Panc1 (cell line): ENCODE data around the gene CHCHD3.
"Not testable (repeated sequence)": the region's sequence is repeated elsewhere in the genome, so short reads cannot be mapped to it uniquely, and the experiment has no call there.

ENCODE experiments used
- POLR2AphosphoS5 ChIP-seq: IDR thresholded peaks from 2 replicates; pipeline ENCODE4 v1.6.1; 2012; ENCODE audit warnings: mild to moderate bottlenecking, low read depth, low read length, moderate library complexity
- TF ChIP-seq, protein P1 (sequence below): fragments of 450-650 bp; IDR thresholded peaks from 2 replicates; pipeline ENCODE4 v1.5.1; 2017; ENCODE audit warnings: mild to moderate bottlenecking
- TF ChIP-seq, protein P2 (sequence below), 2 experiments: IDR thresholded peaks; 2 replicates each; pipeline ENCODE4 v1.6.1; 2011 to 2012; ENCODE audit warnings: low read depth in 2 of 2, control low read depth in 1 of 2, low read length in 1 of 2, mild to moderate bottlenecking in 1 of 2, moderate library complexity in 1 of 2; ENCODE audit not compliant: insufficient read depth in 1 of 2

DNA sequence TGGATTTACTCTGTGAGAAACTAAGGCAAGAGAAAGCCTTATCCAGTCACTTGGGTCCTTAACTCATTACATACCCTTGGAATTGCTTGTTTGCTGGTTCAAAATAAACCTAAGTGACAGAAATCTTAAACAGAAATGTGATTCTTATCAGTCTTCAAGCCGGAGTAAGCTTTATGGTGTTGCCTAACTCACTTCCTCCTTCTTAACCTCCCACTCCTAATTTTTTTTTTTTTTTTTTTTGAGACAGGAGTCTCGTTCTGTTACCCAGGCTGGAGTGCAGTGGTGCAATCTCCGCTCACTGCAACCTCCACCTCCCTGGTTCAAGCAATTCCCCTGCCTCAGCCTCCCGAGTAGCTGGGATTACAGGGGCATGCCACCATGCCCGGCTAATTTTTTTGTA, 151.9 kb downstream of the CHCHD3 start:
- TF ChIP-seq, protein P1, sequence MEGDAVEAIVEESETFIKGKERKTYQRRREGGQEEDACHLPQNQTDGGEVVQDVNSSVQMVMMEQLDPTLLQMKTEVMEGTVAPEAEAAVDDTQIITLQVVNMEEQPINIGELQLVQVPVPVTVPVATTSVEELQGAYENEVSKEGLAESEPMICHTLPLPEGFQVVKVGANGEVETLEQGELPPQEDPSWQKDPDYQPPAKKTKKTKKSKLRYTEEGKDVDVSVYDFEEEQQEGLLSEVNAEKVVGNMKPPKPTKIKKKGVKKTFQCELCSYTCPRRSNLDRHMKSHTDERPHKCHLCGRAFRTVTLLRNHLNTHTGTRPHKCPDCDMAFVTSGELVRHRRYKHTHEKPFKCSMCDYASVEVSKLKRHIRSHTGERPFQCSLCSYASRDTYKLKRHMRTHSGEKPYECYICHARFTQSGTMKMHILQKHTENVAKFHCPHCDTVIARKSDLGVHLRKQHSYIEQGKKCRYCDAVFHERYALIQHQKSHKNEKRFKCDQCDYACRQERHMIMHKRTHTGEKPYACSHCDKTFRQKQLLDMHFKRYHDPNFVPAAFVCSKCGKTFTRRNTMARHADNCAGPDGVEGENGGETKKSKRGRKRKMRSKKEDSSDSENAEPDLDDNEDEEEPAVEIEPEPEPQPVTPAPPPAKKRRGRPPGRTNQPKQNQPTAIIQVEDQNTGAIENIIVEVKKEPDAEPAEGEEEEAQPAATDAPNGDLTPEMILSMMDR, result not testable (repeated sequence)
- TF ChIP-seq POLR2AphosphoS5, result not testable (repeated sequence)
- TF ChIP-seq, protein P2, sequence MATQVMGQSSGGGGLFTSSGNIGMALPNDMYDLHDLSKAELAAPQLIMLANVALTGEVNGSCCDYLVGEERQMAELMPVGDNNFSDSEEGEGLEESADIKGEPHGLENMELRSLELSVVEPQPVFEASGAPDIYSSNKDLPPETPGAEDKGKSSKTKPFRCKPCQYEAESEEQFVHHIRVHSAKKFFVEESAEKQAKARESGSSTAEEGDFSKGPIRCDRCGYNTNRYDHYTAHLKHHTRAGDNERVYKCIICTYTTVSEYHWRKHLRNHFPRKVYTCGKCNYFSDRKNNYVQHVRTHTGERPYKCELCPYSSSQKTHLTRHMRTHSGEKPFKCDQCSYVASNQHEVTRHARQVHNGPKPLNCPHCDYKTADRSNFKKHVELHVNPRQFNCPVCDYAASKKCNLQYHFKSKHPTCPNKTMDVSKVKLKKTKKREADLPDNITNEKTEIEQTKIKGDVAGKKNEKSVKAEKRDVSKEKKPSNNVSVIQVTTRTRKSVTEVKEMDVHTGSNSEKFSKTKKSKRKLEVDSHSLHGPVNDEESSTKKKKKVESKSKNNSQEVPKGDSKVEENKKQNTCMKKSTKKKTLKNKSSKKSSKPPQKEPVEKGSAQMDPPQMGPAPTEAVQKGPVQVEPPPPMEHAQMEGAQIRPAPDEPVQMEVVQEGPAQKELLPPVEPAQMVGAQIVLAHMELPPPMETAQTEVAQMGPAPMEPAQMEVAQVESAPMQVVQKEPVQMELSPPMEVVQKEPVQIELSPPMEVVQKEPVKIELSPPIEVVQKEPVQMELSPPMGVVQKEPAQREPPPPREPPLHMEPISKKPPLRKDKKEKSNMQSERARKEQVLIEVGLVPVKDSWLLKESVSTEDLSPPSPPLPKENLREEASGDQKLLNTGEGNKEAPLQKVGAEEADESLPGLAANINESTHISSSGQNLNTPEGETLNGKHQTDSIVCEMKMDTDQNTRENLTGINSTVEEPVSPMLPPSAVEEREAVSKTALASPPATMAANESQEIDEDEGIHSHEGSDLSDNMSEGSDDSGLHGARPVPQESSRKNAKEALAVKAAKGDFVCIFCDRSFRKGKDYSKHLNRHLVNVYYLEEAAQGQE (IDR thresholded peaks at IDR 0.05; ENCODE audit: insufficient read depth in 1 of 2, low read depth in 2 of 2, low read length in 1 of 2), result not testable (repeated sequence)
